GM23338 (cell line): Measurements from ENCODE around the gene HEBP1. TPM values are rescaled to one million over a fixed set of nuclear protein-coding genes. Genes with fewer than 3 reads are reported as not detected.

Experiments used
- ATAC-seq: fragments of 200-7000 bp; cut with Tn5 transposase; 3 replicates; pipeline ENCODE4 v1.9.1; 2020
- DNase-seq: peaks from one replicate; pipeline ENCODE4 v3.0.0-alpha.2; 2015; ENCODE audit warnings: low spot score
- H2AFZ ChIP-seq: fragments of 200-600 bp; sonication (generic); 2 replicates; pipeline ENCODE4 v1.8.0; 2016; ENCODE audit warnings: antibody characterized with exemption, mild to moderate bottlenecking, moderate library complexity
- H3F3A ChIP-seq: fragments of 200-600 bp; sonication (generic); replicated peaks from 2 replicates; pipeline ENCODE4 v1.8.0; 2017; ENCODE audit warnings: antibody characterized with exemption, mixed run types, low read depth
- H3K27ac ChIP-seq: fragments of 200-600 bp; sonication (generic); 2 replicates; pipeline ENCODE4 v1.6.1; 2016; ENCODE audit warnings: low read depth
- H3K27me3 ChIP-seq: fragments of 200-600 bp; sonication (generic); 2 replicates; pipeline ENCODE4 v1.8.0; 2016; ENCODE audit warnings: mild to moderate bottlenecking, mixed run types, moderate library complexity; ENCODE audit not compliant: insufficient read depth
- H3K36me3 ChIP-seq: fragments of 200-600 bp; sonication (generic); 2 replicates; pipeline ENCODE4 v1.8.0; 2016; ENCODE audit warnings: mild to moderate bottlenecking; ENCODE audit not compliant: insufficient read depth
- H3K4me1 ChIP-seq: fragments of 200-600 bp; sonication (generic); 2 replicates; pipeline ENCODE4 v1.8.0; 2016; ENCODE audit warnings: mild to moderate bottlenecking, moderate library complexity; ENCODE audit not compliant: insufficient read depth
- H3K4me2 ChIP-seq: fragments of 200-600 bp; sonication (generic); 2 replicates; pipeline ENCODE4 v1.7.1; 2017; ENCODE audit warnings: mixed run types
- H3K4me3 ChIP-seq: fragments of 200-600 bp; sonication (generic); 2 replicates; pipeline ENCODE4 v1.6.1; 2016; ENCODE audit warnings: mixed run types
- H3K79me2 ChIP-seq: fragments of 200-600 bp; sonication (generic); replicated peaks from 2 replicates; pipeline ENCODE4 v1.8.0; 2017; ENCODE audit warnings: mild to moderate bottlenecking; ENCODE audit not compliant: insufficient read depth
- H3K9me2 ChIP-seq: fragments of 200-600 bp; sonication (generic); 2 replicates; pipeline ENCODE4 v1.8.0; 2017; ENCODE audit not compliant: insufficient read depth
- H4K20me1 ChIP-seq: fragments of 200-600 bp; sonication (generic); replicated peaks from 2 replicates; pipeline ENCODE4 v1.8.0; 2017; ENCODE audit warnings: mild to moderate bottlenecking; ENCODE audit not compliant: insufficient read depth
- H3K27ac Mint-ChIP-seq: 2 replicates; pipeline ENCODE4 v1.8.0; 2020; ENCODE audit warnings: inconsistent platforms, mild to moderate bottlenecking, moderate library complexity, mixed read lengths
- H3K27me3 Mint-ChIP-seq: 3 replicates; pipeline ENCODE4 v1.8.0; 2022; ENCODE audit warnings: low read depth, mild to moderate bottlenecking, moderate library complexity, mixed read lengths, inconsistent platforms; ENCODE audit not compliant: insufficient read depth, poor library complexity
- H3K36me3 Mint-ChIP-seq: 3 replicates; pipeline ENCODE4 v1.8.0; 2021; ENCODE audit warnings: low read depth, mild to moderate bottlenecking, inconsistent platforms, moderate library complexity, mixed read lengths
- H3K4me1 Mint-ChIP-seq: 3 replicates; pipeline ENCODE4 v1.8.0; 2020; ENCODE audit warnings: mild to moderate bottlenecking, inconsistent platforms, mixed read lengths
- H3K4me3 Mint-ChIP-seq: 3 replicates; pipeline ENCODE4 v1.8.0; 2021; ENCODE audit warnings: moderate library complexity, mild to moderate bottlenecking, inconsistent platforms, mixed read lengths
- H3K9me3 Mint-ChIP-seq: 3 replicates; pipeline ENCODE4 v1.8.0; 2020; ENCODE audit warnings: moderate library complexity, mild to moderate bottlenecking, inconsistent platforms, mixed read lengths
- CREB1 ChIP-seq: fragments of 250-450 bp; sonication (Bioruptor Pico); IDR thresholded peaks from 2 replicates; pipeline ENCODE4 v1.5.0; 2020; ENCODE audit warnings: low read depth, mild to moderate bottlenecking, moderate library complexity
- CTCF ChIP-seq, 2 experiments: fragments of 200-600 bp in 1 of 2; sonication (generic) in 1 of 2; conservative IDR thresholded peaks; 2 replicates each; pipeline versions ENCODE4 v1.5.1 to v1.6.1; 2016 to 2017; ENCODE audit warnings: antibody characterized with exemption in 2 of 2, low read depth in 2 of 2, mild to moderate bottlenecking in 2 of 2, moderate library complexity in 1 of 2
- ETS1 ChIP-seq: IDR thresholded peaks from 2 replicates; pipeline ENCODE4 v1.6.1; 2016; ENCODE audit warnings: antibody characterized with exemption
- EZH2 ChIP-seq: fragments of 200-600 bp; sonication (generic); IDR thresholded peaks from one replicate; pipeline ENCODE4 v1.8.0; 2017; ENCODE audit warnings: antibody characterized with exemption, mild to moderate bottlenecking, low read depth; ENCODE audit not compliant: unreplicated experiment
- EZH2phosphoT487 ChIP-seq: fragments of 200-600 bp; sonication (generic); IDR thresholded peaks from one replicate; pipeline ENCODE4 v1.8.1; 2018; ENCODE audit warnings: antibody characterized with exemption; ENCODE audit not compliant: unreplicated experiment
- JUNB ChIP-seq: IDR thresholded peaks from one replicate; pipeline ENCODE4 v1.6.1; 2016; ENCODE audit warnings: antibody characterized with exemption; ENCODE audit not compliant: unreplicated experiment
- NANOG ChIP-seq: IDR thresholded peaks from 2 replicates; pipeline ENCODE4 v1.6.1; 2016; ENCODE audit warnings: antibody characterized with exemption, borderline replicate concordance
- POLR2AphosphoS5 ChIP-seq: IDR thresholded peaks from 2 replicates; pipeline ENCODE4 v1.6.1; 2016; ENCODE audit warnings: antibody characterized with exemption, low read depth
- REST ChIP-seq: IDR thresholded peaks from one replicate; pipeline ENCODE4 v1.6.1; 2018; ENCODE audit warnings: antibody characterized with exemption; ENCODE audit not compliant: unreplicated experiment
- STAT1 ChIP-seq: IDR thresholded peaks from one replicate; pipeline ENCODE4 v1.6.1; 2016; ENCODE audit warnings: antibody characterized with exemption; ENCODE audit not compliant: unreplicated experiment
- ZNF114 ChIP-seq: fragments of 250-450 bp; sonication (Bioruptor Pico); IDR thresholded peaks from 2 replicates; pipeline ENCODE4 v1.5.0; 2020; ENCODE audit warnings: mild to moderate bottlenecking, moderate library complexity
- ZNF331 ChIP-seq: fragments of 250-450 bp; sonication (Bioruptor Pico); IDR thresholded peaks from 2 replicates; pipeline ENCODE4 v1.5.0; 2020; ENCODE audit warnings: low read depth, mild to moderate bottlenecking, moderate library complexity
- polyA plus RNA-seq: library from polyadenylated mRNA; unstranded; fragments of >200 nt; fragmentation: Nextera tagmentation; extraction: Ambion mirVana; gene quantifications from 2 replicates; pipeline ENCODE4 v1.2.1, GENCODE V29; 2016
- total RNA-seq: library from RNA; depleted of rRNA; stranded (reverse); fragments of >200 nt; shearing (Covaris generic); gene quantifications from 2 replicates; pipeline ENCODE4 v1.2.3, GENCODE V29; 2014
- TF ChIP-seq, protein P1 (sequence below): fragments of 250-450 bp; sonication (Bioruptor Pico); IDR thresholded peaks from 2 replicates; pipeline ENCODE4 v1.5.0; 2020; ENCODE audit warnings: mild to moderate bottlenecking, moderate library complexity

The HEBP1 gene
- total and polyA plus RNA-seq, 2 experiments from 2014 or later, result 25.2 to 45.1 TPM

GRCh38 chr12:12936983-12937491, 63.0 kb downstream of the HEBP1 start:
- ATAC-seq (no peak), DNase-seq (no peak)
- H3K27ac ChIP-seq, result no peak overlapping the region
- Mint-ChIP-seq H3K4me3 (no peak overlapping the region), H3K27ac (no peak overlapping the region), H3K27me3 (peaks cover 2% of the 10 kb centered on the region), H3K9me3 (no peaks in the 10 kb centered on the region; the same call in 2 of the 3 replicates), H3K36me3 (no peaks in the 10 kb centered on the region), H3K4me1 (peaks cover 7% of the 10 kb centered on the region; the same call in 2 of the 3 replicates)
- no peaks in the 10 kb centered on the region for H3K79me2 ChIP-seq
- H3K9me2 ChIP-seq, result no peaks in the 10 kb centered on the region
- H3K27me3 ChIP-seq, result no peaks in the 10 kb centered on the region
- no peaks in the 10 kb centered on the region for H3K36me3 ChIP-seq
- no peak overlapping the region for H3K4me3 ChIP-seq
- TF ChIP-seq EZH2, result no peak
- no peak for TF ChIP-seq ZNF331
- no peak for TF ChIP-seq NANOG
- TF ChIP-seq EZH2phosphoT487, result no peak
- TF ChIP-seq ETS1, result no peak
- TF ChIP-seq CTCF (conservative IDR thresholded peaks at IDR 0.05; ENCODE audit: low read depth in 2 of 2), result no peak
- TF ChIP-seq JUNB, result no peak
- no peak for TF ChIP-seq POLR2AphosphoS5
- no peak for TF ChIP-seq STAT1
- TF ChIP-seq REST, result no peak
- no peak for TF ChIP-seq CREB1
- TF ChIP-seq, protein P1, sequence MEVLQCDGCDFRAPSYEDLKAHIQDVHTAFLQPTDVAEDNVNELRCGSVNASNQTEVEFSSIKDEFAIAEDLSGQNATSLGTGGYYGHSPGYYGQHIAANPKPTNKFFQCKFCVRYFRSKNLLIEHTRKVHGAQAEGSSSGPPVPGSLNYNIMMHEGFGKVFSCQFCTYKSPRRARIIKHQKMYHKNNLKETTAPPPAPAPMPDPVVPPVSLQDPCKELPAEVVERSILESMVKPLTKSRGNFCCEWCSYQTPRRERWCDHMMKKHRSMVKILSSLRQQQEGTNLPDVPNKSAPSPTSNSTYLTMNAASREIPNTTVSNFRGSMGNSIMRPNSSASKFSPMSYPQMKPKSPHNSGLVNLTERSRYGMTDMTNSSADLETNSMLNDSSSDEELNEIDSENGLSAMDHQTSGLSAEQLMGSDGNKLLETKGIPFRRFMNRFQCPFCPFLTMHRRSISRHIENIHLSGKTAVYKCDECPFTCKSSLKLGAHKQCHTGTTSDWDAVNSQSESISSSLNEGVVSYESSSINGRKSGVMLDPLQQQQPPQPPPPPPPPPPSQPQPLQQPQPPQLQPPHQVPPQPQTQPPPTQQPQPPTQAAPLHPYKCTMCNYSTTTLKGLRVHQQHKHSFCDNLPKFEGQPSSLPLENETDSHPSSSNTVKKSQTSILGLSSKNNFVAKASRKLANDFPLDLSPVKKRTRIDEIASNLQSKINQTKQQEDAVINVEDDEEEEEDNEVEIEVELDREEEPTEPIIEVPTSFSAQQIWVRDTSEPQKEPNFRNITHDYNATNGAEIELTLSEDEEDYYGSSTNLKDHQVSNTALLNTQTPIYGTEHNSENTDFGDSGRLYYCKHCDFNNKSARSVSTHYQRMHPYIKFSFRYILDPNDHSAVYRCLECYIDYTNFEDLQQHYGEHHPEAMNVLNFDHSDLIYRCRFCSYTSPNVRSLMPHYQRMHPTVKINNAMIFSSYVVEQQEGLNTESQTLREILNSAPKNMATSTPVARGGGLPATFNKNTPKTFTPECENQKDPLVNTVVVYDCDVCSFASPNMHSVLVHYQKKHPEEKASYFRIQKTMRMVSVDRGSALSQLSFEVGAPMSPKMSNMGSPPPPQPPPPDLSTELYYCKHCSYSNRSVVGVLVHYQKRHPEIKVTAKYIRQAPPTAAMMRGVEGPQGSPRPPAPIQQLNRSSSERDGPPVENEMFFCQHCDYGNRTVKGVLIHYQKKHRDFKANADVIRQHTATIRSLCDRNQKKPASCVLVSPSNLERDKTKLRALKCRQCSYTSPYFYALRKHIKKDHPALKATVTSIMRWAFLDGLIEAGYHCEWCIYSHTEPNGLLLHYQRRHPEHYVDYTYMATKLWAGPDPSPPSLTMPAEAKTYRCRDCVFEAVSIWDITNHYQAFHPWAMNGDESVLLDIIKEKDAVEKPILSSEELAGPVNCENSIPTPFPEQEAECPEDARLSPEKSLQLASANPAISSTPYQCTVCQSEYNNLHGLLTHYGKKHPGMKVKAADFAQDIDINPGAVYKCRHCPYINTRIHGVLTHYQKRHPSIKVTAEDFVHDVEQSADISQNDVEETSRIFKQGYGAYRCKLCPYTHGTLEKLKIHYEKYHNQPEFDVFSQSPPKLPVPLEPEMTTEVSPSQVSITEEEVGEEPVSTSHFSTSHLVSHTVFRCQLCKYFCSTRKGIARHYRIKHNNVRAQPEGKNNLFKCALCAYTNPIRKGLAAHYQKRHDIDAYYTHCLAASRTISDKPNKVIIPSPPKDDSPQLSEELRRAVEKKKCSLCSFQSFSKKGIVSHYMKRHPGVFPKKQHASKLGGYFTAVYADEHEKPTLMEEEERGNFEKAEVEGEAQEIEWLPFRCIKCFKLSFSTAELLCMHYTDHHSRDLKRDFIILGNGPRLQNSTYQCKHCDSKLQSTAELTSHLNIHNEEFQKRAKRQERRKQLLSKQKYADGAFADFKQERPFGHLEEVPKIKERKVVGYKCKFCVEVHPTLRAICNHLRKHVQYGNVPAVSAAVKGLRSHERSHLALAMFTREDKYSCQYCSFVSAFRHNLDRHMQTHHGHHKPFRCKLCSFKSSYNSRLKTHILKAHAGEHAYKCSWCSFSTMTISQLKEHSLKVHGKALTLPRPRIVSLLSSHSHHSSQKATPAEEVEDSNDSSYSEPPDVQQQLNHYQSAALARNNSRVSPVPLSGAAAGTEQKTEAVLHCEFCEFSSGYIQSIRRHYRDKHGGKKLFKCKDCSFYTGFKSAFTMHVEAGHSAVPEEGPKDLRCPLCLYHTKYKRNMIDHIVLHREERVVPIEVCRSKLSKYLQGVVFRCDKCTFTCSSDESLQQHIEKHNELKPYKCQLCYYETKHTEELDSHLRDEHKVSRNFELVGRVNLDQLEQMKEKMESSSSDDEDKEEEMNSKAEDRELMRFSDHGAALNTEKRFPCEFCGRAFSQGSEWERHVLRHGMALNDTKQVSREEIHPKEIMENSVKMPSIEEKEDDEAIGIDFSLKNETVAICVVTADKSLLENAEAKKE, result no peak
- no peak for TF ChIP-seq ZNF114 (CRISPR knock-in tag)
- no peaks in the 10 kb centered on the region for H3K4me1 ChIP-seq
- H2AFZ ChIP-seq, result no peak overlapping the region
- H3K4me2 ChIP-seq, result no peak overlapping the region
- H4K20me1 ChIP-seq, result no peaks in the 10 kb centered on the region
- no peaks in the 10 kb centered on the region for H3F3A ChIP-seq
